Endothelial cell of umbilical vein (primary cell): ENCODE results near the gene PALM. TPM values are rescaled to one million over a fixed set of nuclear protein-coding genes. Genes with fewer than 3 reads are reported as not detected.

ENCODE experiments used
- BruUV-seq: library from RNA; stranded (reverse); fragments of 400-500 nt; replicated peaks from 2 replicates; lab custom pipeline; 2021; lab: Mats Ljungman, UMichigan
- CTCF ChIA-PET: fragments of 300-600, 350-600 bp; sonication (Branson Sonifier 250); formaldehyde crosslinking; loops from one replicate; lab custom pipeline; 2021; ENCODE audit warnings: antibody characterized with exemption, inconsistent platforms; lab: Charles Lee
- POLR2A ChIA-PET: fragments of 300-600, 350-600 bp; sonication (Branson Sonifier 250); formaldehyde crosslinking; loops from one replicate; lab custom pipeline; 2021; ENCODE audit warnings: antibody characterized with exemption, inconsistent platforms; lab: Charles Lee
- DNase-seq: peaks from one replicate; pipeline ENCODE4 v3.0.0-alpha.2; 2011; ENCODE audit warnings: low read depth, low spot score
- FAIRE-seq: peaks from 2 replicates; lab custom pipeline; 2011; peaks lifted over from hg19 to GRCh38; lab: Jason Lieb, UNC
- H2AFZ ChIP-seq: 2 replicates; pipeline ENCODE4 v1.6.0; 2012; ENCODE audit warnings: low read depth, low read length, control low read depth, inconsistent platforms
- H3K27ac ChIP-seq: 2 replicates; pipeline ENCODE4 v1.5.1; 2011; ENCODE audit warnings: low read depth, mild to moderate bottlenecking, control low read depth, low read length, moderate library complexity; ENCODE audit not compliant: insufficient read depth
- H3K27me3 ChIP-seq, 2 experiments: 2 replicates each; pipeline versions ENCODE4 v1.6.0 to v1.6.1; 2011; ENCODE audit warnings: low read length in 2 of 2, mixed read lengths in 1 of 2; ENCODE audit not compliant: control insufficient read depth in 2 of 2, insufficient read depth in 2 of 2
- H3K36me3 ChIP-seq, 2 experiments: 2 replicates in 1 of 2; 3 replicates in 1 of 2; pipeline ENCODE4 v1.5.1; 2011; ENCODE audit warnings: low read length in 2 of 2, mild to moderate bottlenecking in 1 of 2, moderate library complexity in 1 of 2; ENCODE audit not compliant: control insufficient read depth in 2 of 2, insufficient read depth in 2 of 2; ENCODE audit errors: extremely low read depth in 1 of 2
- H3K4me1 ChIP-seq: 3 replicates; pipeline ENCODE4 v1.5.1; 2011; ENCODE audit warnings: mild to moderate bottlenecking, low read length; ENCODE audit not compliant: control insufficient read depth, insufficient read depth; ENCODE audit errors: extremely low read depth
- H3K4me2 ChIP-seq: 2 replicates; pipeline ENCODE4 v1.6.1; 2011; ENCODE audit warnings: low read length, control low read depth, mixed read lengths; ENCODE audit not compliant: insufficient read depth
- H3K4me3 ChIP-seq, 3 experiments: fragments of 200-600 bp in 1 of 3; sonication (generic), shearing (Covaris generic) in 1 of 3; replicated peaks in 1 of 3; 2 replicates each; pipeline ENCODE4 v1.5.1; 2011 to 2016; ENCODE audit warnings: control low read depth in 3 of 3, low read length in 3 of 3, mild to moderate bottlenecking in 2 of 3, inconsistent platforms in 1 of 3, low read depth in 1 of 3, moderate library complexity in 1 of 3; ENCODE audit not compliant: insufficient read depth in 1 of 3
- H3K79me2 ChIP-seq: 2 replicates; pipeline ENCODE4 v1.6.0; 2012; ENCODE audit warnings: low read length, inconsistent platforms; ENCODE audit not compliant: control insufficient read depth, insufficient read depth
- H3K9ac ChIP-seq: replicated peaks from 2 replicates; pipeline ENCODE3; 2011; ENCODE audit warnings: low read length, control low read depth; ENCODE audit not compliant: insufficient read depth; ENCODE audit errors: extremely low read depth
- H3K9me1 ChIP-seq: replicated peaks from 3 replicates; pipeline ENCODE4 v1.6.0; 2011; ENCODE audit warnings: mild to moderate bottlenecking, low read length; ENCODE audit not compliant: control insufficient read depth, insufficient read depth; ENCODE audit errors: extremely low read depth
- H3K9me3 ChIP-seq: replicated peaks from 2 replicates; pipeline ENCODE4 v1.5.1; 2012; ENCODE audit warnings: low read length, inconsistent platforms; ENCODE audit not compliant: control insufficient read depth, insufficient read depth
- H4K20me1 ChIP-seq: replicated peaks from 2 replicates; pipeline ENCODE3; 2011; ENCODE audit warnings: mild to moderate bottlenecking, low read length; ENCODE audit not compliant: control insufficient read depth, insufficient read depth; ENCODE audit errors: extremely low read depth
- EZH2 ChIP-seq: IDR thresholded peaks from 2 replicates; pipeline ENCODE4 v1.6.1; 2012; ENCODE audit warnings: borderline replicate concordance, low read depth, mild to moderate bottlenecking, moderate library complexity, low read length, inconsistent platforms; ENCODE audit not compliant: severe bottlenecking
- FOS ChIP-seq: IDR thresholded peaks from 2 replicates; pipeline ENCODE4 v1.6.1; 2011; ENCODE audit warnings: mild to moderate bottlenecking, low read length, moderate library complexity, borderline replicate concordance; ENCODE audit not compliant: insufficient read depth
- GATA2 ChIP-seq: IDR thresholded peaks from 2 replicates; pipeline ENCODE4 v1.7.0; 2011; ENCODE audit warnings: low read depth, mild to moderate bottlenecking, moderate library complexity, mixed read lengths, low read length; ENCODE audit not compliant: insufficient read length, insufficient read depth
- JUN ChIP-seq: IDR thresholded peaks from 2 replicates; pipeline ENCODE4 v1.6.1; 2011; ENCODE audit warnings: borderline replicate concordance, low read depth; ENCODE audit not compliant: insufficient read length, insufficient read depth
- MYC ChIP-seq: IDR thresholded peaks from one replicate; pipeline ENCODE4 v1.6.1; 2011; ENCODE audit warnings: mild to moderate bottlenecking, low read depth, low read length
- POLR2A ChIP-seq: IDR thresholded peaks from 2 replicates; pipeline ENCODE4 v1.6.1; 2012; ENCODE audit warnings: low read depth, mild to moderate bottlenecking, control low read depth, low read length
- POLR2AphosphoS5 ChIP-seq: IDR thresholded peaks from 2 replicates; pipeline ENCODE4 v1.6.1; 2012; ENCODE audit warnings: low read depth, mild to moderate bottlenecking, control low read depth, low read length, moderate library complexity; ENCODE audit not compliant: insufficient read depth
- dilution Hi-C: fragments of 300-500 bp; cut with MboI; formaldehyde crosslinking; loops from one replicate; pipeline ENCODE4 v1.15.0; 2019; ENCODE audit warnings: low sequenced_read_pairs; ENCODE audit not compliant: extremely low pct_ligation_motif_present
- intact Hi-C: fragments of 100-400 bp; cut with micrococcal nuclease; formaldehyde crosslinking; loops from one replicate; pipeline ENCODE4 v1.10.0; 2022
- polyA plus RNA-seq, 4 experiments: library from polyadenylated mRNA; depleted of rRNA in 3 of 4; stranded (reverse) in 3 of 4; unstranded in 1 of 4; fragments of >200 nt; gene quantifications; 2 replicates each; pipeline versions ENCODE4 v1.2.1 to v1.2.3, GENCODE V29; 2011 to 2012; ENCODE audit warnings: missing spikeins in 1 of 4
- total RNA-seq: library from RNA; stranded (reverse); gene quantifications from 2 replicates; pipeline ENCODE4 v1.2.3, GENCODE V29; 2021
- TF ChIP-seq, protein P1 (sequence below): IDR thresholded peaks from 2 replicates; pipeline ENCODE4 v1.6.1; 2011; ENCODE audit not compliant: insufficient read depth, insufficient read length
- TF ChIP-seq, protein P2 (sequence below), 2 donors: IDR thresholded peaks; 1 replicate in 1 of 2; 2 replicates in 1 of 2; pipeline ENCODE4 v1.5.1; 2011; ENCODE audit warnings: low read length in 2 of 2, mild to moderate bottlenecking in 2 of 2, moderate library complexity in 2 of 2, control low read depth in 1 of 2, inconsistent platforms in 1 of 2, low read depth in 1 of 2; ENCODE audit not compliant: insufficient read depth in 1 of 2; ENCODE audit errors: extremely low read depth in 1 of 2

PALM gene
- total and polyA plus RNA-seq, 2 donors (not counting 3 experiments of a cell fraction or from before 2014, with no cell fraction given): 3.9 to 31.8 TPM

DNA sequence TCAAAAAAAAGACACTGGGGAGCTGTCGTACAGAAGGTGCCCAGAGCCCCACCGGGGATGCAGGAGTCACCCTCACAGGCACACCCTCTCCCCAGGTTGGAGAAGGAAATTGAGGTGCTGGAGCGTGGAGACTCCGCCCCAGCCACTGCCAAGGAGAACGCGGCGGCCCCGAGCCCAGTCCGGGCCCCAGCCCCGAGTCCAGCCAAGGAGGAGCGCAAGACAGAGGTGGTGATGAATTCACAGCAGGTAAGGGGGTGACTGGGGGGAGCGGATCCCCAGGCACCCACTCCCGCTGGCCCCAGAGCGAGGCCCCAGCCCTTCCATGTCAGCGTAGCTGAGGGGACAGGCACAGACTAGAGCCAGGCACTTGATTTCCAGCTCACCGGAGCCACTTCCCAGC is 22.3 kb downstream of the PALM start:
- Histone ChIP-seq H3K4me3 (no peak overlapping the region), H3K27me3 (no peaks in the 10 kb centered on the region), H3K27ac (no peak overlapping the region), H4K20me1 (no peaks in the 10 kb centered on the region), H2AFZ (no peak overlapping the region), H3K9me1 (no peaks in the 10 kb centered on the region), H3K4me2 (no peak overlapping the region), H3K9me3 (no peaks in the 10 kb centered on the region), H3K36me3 (no peaks in the 10 kb centered on the region), H3K9ac (no peak overlapping the region), H3K79me2 (no peaks in the 10 kb centered on the region), H3K4me1 (peaks cover 8% of the 10 kb centered on the region)
- dilution Hi-C loops (no loop called here), intact Hi-C loops (no loop called here)
- DNase-seq: no peak
- FAIRE-seq: no peak
- BruUV-seq: no TSS peak
- TF ChIP-seq, protein P1, sequence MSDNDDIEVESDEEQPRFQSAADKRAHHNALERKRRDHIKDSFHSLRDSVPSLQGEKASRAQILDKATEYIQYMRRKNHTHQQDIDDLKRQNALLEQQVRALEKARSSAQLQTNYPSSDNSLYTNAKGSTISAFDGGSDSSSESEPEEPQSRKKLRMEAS: no peak
- TF ChIP-seq MYC (no peak), JUN (no peak), POLR2AphosphoS5 (no peak), FOS (no peak), EZH2 (no peak), GATA2 (no peak), POLR2A (no peak)
- TF ChIP-seq, protein P2, sequence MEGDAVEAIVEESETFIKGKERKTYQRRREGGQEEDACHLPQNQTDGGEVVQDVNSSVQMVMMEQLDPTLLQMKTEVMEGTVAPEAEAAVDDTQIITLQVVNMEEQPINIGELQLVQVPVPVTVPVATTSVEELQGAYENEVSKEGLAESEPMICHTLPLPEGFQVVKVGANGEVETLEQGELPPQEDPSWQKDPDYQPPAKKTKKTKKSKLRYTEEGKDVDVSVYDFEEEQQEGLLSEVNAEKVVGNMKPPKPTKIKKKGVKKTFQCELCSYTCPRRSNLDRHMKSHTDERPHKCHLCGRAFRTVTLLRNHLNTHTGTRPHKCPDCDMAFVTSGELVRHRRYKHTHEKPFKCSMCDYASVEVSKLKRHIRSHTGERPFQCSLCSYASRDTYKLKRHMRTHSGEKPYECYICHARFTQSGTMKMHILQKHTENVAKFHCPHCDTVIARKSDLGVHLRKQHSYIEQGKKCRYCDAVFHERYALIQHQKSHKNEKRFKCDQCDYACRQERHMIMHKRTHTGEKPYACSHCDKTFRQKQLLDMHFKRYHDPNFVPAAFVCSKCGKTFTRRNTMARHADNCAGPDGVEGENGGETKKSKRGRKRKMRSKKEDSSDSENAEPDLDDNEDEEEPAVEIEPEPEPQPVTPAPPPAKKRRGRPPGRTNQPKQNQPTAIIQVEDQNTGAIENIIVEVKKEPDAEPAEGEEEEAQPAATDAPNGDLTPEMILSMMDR (IDR thresholded peaks at IDR 0.05; ENCODE audit: extremely low read depth in 1 of 2, insufficient read depth in 1 of 2, low read depth in 1 of 2, low read length in 2 of 2): no peak
- ChIA-PET CTCF (interaction anchor here (2.3 kb wide), 1 partner anchor 65 kb away, joined by 7 read pairs; no protein-coding TSS in a partner anchor), POLR2A (no interaction called here)
